ENCODE data around the gene HTR2A. TPM values are rescaled to one million over a fixed set of nuclear protein-coding genes. Genes with fewer than 3 reads are reported as not detected.

Gene HTR2A
- total and polyA plus RNA-seq, 2 donors (not counting 3 experiments of a cell fraction or from before 2014, with no cell fraction given): not detected

DNA sequence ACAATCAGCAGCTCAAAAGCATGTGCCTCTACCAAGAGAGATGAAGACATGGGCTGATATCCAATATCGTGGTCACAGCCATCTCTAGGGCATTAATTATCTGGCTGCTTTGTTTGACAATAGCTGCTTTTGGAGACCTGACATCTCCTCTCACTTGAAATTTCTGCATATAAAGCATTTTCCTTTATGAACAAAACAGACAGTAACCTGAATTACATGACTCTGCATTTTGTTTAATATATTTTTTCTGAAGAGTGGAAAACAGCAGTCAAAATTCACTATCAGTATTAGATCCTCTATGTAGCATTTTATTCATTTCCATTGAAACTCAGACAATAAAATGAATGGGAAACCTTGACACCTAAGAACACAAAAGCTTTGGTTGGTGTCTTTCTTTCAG is 57.5 kb downstream of the HTR2A start:
- DNase-seq (ENCODE audit: low read depth, low spot score) (no peak), FAIRE-seq (no peak)
- H3K4me3 ChIP-seq (replicated peaks in 1 of 3; ENCODE audit: insufficient read depth in 1 of 3, low read depth in 1 of 3, low read length in 3 of 3): no peak overlapping the region
- TF ChIP-seq EZH2 (IDR thresholded peaks at IDR 0.05; ENCODE audit: borderline replicate concordance, low read depth, low read length, severe bottlenecking) (no peak), GATA2 (IDR thresholded peaks at IDR 0.05; ENCODE audit: insufficient read depth, insufficient read length, low read depth, low read length) (no peak)
- TF ChIP-seq, protein P1, sequence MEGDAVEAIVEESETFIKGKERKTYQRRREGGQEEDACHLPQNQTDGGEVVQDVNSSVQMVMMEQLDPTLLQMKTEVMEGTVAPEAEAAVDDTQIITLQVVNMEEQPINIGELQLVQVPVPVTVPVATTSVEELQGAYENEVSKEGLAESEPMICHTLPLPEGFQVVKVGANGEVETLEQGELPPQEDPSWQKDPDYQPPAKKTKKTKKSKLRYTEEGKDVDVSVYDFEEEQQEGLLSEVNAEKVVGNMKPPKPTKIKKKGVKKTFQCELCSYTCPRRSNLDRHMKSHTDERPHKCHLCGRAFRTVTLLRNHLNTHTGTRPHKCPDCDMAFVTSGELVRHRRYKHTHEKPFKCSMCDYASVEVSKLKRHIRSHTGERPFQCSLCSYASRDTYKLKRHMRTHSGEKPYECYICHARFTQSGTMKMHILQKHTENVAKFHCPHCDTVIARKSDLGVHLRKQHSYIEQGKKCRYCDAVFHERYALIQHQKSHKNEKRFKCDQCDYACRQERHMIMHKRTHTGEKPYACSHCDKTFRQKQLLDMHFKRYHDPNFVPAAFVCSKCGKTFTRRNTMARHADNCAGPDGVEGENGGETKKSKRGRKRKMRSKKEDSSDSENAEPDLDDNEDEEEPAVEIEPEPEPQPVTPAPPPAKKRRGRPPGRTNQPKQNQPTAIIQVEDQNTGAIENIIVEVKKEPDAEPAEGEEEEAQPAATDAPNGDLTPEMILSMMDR (IDR thresholded peaks at IDR 0.05; ENCODE audit: extremely low read depth in 1 of 2, insufficient read depth in 1 of 2, low read depth in 1 of 2, low read length in 2 of 2): no peak
- no peak overlapping the region for H3K27ac ChIP-seq (ENCODE audit: insufficient read depth, low read depth, low read length)
- dilution Hi-C loops (cut with MboI; ENCODE audit: extremely low pct_ligation_motif_present, low sequenced_read_pairs) (no loop called here), intact Hi-C loops (cut with micrococcal nuclease) (no loop called here)
- no peaks in the 10 kb centered on the region for H3K36me3 ChIP-seq (ENCODE audit: control insufficient read depth in 2 of 2, extremely low read depth in 1 of 2, insufficient read depth in 2 of 2, low read length in 2 of 2)
- no peaks in the 10 kb centered on the region for H3K4me1 ChIP-seq (ENCODE audit: control insufficient read depth, extremely low read depth, insufficient read depth, low read length)
- H3K9me1 ChIP-seq (replicated peaks; ENCODE audit: control insufficient read depth, extremely low read depth, insufficient read depth, low read length): no peaks in the 10 kb centered on the region
- H3K4me2 ChIP-seq (ENCODE audit: insufficient read depth, low read length): no peak overlapping the region
- no TSS peak for BruUV-seq (replicated peaks)
- ChIA-PET CTCF (no interaction called here), POLR2A (no interaction called here)
- no peaks in the 10 kb centered on the region for H3K79me2 ChIP-seq (ENCODE audit: control insufficient read depth, insufficient read depth, low read length)
- no peak overlapping the region for H2AFZ ChIP-seq (ENCODE audit: low read depth, low read length)
- no peaks in the 10 kb centered on the region for H4K20me1 ChIP-seq (replicated peaks; ENCODE audit: control insufficient read depth, extremely low read depth, insufficient read depth, low read length)
- H3K9ac ChIP-seq (replicated peaks; ENCODE audit: extremely low read depth, insufficient read depth, low read length): no peak overlapping the region
- no peaks in the 10 kb centered on the region for H3K9me3 ChIP-seq (replicated peaks; ENCODE audit: control insufficient read depth, insufficient read depth, low read length)
- peaks cover 3 to 4% of the 10 kb centered on the region in 2 experiments for H3K27me3 ChIP-seq (ENCODE audit: control insufficient read depth in 2 of 2, insufficient read depth in 2 of 2, low read length in 2 of 2)

- no peak overlapping the region for H3K27ac ChIP-seq (ENCODE audit: insufficient read depth, low read depth, low read length)
- no peak for DNase-seq (ENCODE audit: low read depth, low spot score)
- FAIRE-seq: no peak
- ChIA-PET CTCF (interaction anchor here (0.8 to 1.1 kb wide), 2 partner anchors 10 to 12 kb away, joined by 3 read pairs; no protein-coding TSS in a partner anchor), POLR2A (interaction anchor here (0.7 kb wide), 1 partner anchor 113 kb away, joined by 3 read pairs; no protein-coding TSS in a partner anchor)
- no peak overlapping the region for H2AFZ ChIP-seq (ENCODE audit: low read depth, low read length)
- H3K27me3 ChIP-seq (ENCODE audit: control insufficient read depth in 2 of 2, insufficient read depth in 2 of 2, low read length in 2 of 2): peaks cover 0 to 2% of the 10 kb centered on the region in 2 experiments
- no peaks in the 10 kb centered on the region for H3K9me3 ChIP-seq (replicated peaks; ENCODE audit: control insufficient read depth, insufficient read depth, low read length)
- H3K9ac ChIP-seq (replicated peaks; ENCODE audit: extremely low read depth, insufficient read depth, low read length): no peak overlapping the region
- TF ChIP-seq MAX (IDR thresholded peaks at IDR 0.05; ENCODE audit: insufficient read depth, insufficient read length): no peak
- intact Hi-C loops (cut with micrococcal nuclease) (loop anchor here (5.0 kb wide), 1 partner anchor 763 kb away; no protein-coding TSS in a partner anchor), dilution Hi-C loops (cut with MboI; ENCODE audit: extremely low pct_ligation_motif_present, low sequenced_read_pairs) (no loop called here)
- H3K36me3 ChIP-seq (ENCODE audit: control insufficient read depth in 2 of 2, extremely low read depth in 1 of 2, insufficient read depth in 2 of 2, low read length in 2 of 2): no peaks in the 10 kb centered on the region
- H3K9me1 ChIP-seq (replicated peaks; ENCODE audit: control insufficient read depth, extremely low read depth, insufficient read depth, low read length): no peaks in the 10 kb centered on the region
- no peaks in the 10 kb centered on the region for H3K4me1 ChIP-seq (ENCODE audit: control insufficient read depth, extremely low read depth, insufficient read depth, low read length)
- no peak overlapping the region for H3K4me3 ChIP-seq (replicated peaks in 1 of 3; ENCODE audit: insufficient read depth in 1 of 3, low read depth in 1 of 3, low read length in 3 of 3)
- no TSS peak for BruUV-seq (replicated peaks)
- H4K20me1 ChIP-seq (replicated peaks; ENCODE audit: control insufficient read depth, extremely low read depth, insufficient read depth, low read length): no peaks in the 10 kb centered on the region
- H3K79me2 ChIP-seq (ENCODE audit: control insufficient read depth, insufficient read depth, low read length): no peaks in the 10 kb centered on the region
- H3K4me2 ChIP-seq (ENCODE audit: insufficient read depth, low read length): no peak overlapping the region
Measured at GRCh38 chr13:46834657-46835056, 62.2 kb downstream of the HTR2A start.
